ENCODE measurements around the gene TMEM31. TPM values are rescaled to one million over a fixed set of nuclear protein-coding genes. Genes with fewer than 3 reads are reported as not detected.

The TMEM31 gene
- polyA plus RNA-seq, 3 donors: not detected

Other genes with a start within 250 kb of the TMEM31 start
- gene RAB40A, start 191.4 kb upstream of the TMEM31 start, polyA plus RNA-seq: not detected
- 10 to 100 TPM in 1 of 3 donors, 1 to 10 TPM in 2; 3.0 to 10.7 (median 8.5) TPM for gene TCEAL4, start 125.4 kb upstream of the TMEM31 start, polyA plus RNA-seq
- 1 to 10 TPM; 1.8 to 3.7 (median 2.1) TPM for gene TCEAL3, start 102.9 kb upstream of the TMEM31 start, polyA plus RNA-seq
- 10 to 100 TPM in 1 of 3 donors, 1 to 10 TPM in 2; 5.5 to 11.4 (median 5.8) TPM for gene TCEAL1, start 81.9 kb upstream of the TMEM31 start, polyA plus RNA-seq
- gene MORF4L2, start 24.2 kb upstream of the TMEM31 start, polyA plus RNA-seq: 10 to 100 TPM; 83.5 to 86.4 (median 83.9) TPM
- gene PLP1, start 65.9 kb downstream of the TMEM31 start, polyA plus RNA-seq: not detected
- under 1 TPM in 2 of 3 donors, not detected in 1; 0.01 to 0.08 TPM for gene RAB9B, start 121.3 kb downstream of the TMEM31 start, polyA plus RNA-seq

Data from CD14-positive monocyte (primary cell).